Ecto neural progenitor cell (in vitro differentiated cells): ENCODE data around the gene FBXW5.

Experiments
- DNase-seq: peaks from one replicate; pipeline ENCODE4 v3.0.0-alpha.2; 2018; ENCODE audit warnings: low spot score

FBXW5 gene, protein sequence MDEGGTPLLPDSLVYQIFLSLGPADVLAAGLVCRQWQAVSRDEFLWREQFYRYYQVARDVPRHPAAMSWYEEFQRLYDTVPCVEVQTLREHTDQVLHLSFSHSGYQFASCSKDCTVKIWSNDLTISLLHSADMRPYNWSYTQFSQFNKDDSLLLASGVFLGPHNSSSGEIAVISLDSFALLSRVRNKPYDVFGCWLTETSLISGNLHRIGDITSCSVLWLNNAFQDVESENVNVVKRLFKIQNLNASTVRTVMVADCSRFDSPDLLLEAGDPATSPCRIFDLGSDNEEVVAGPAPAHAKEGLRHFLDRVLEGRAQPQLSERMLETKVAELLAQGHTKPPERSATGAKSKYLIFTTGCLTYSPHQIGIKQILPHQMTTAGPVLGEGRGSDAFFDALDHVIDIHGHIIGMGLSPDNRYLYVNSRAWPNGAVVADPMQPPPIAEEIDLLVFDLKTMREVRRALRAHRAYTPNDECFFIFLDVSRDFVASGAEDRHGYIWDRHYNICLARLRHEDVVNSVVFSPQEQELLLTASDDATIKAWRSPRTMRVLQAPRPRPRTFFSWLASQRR

DNA sequence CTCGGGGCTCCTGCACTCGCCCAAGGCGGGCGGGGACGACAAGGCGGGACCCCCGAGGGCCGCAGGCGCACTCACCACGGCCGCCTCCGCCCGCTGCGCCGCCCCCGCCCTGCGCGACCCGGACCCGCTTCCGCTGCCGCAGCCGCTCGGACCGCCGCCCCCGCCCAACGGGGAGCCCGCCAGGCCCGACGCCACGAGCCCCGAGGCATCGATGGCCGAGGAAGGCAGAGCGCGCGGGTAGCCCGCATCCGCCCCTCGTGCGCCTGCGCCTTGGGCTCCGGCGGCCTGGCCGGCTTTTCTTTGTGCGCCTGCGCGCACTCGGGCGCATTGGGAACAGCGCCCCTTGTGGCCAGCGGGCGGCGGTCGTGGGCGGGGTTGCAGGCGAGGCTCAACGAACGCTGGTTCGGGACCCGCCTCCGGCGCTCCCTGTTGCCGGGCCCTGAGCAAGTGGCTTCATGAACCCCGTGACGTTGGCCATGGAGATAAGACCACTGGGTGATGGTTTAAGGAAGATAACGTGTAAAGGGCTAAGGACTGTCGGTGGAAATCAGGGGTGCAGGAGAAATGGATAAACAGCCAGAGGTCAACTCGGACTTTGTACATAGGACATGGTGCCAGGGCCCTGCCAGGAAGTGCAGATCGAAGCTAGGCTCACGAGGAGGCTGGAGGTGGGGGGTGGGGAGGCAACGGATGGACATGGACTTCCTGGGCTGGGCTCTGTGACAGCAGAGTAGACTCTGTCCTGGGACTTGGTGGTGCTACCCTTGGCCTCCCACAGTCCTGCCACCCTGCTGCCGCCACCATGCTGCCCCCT lies at the start of gene FBXW5, which contains the start of gene C8G:
FBXW5 (minus strand) TSS at position 220 of the 814 bp plus-strand sequence. CDS start 655 bp downstream, outside the sequence.
C8G (plus strand) TSS at position 725 of the 814 bp plus-strand sequence; CDS start at position 803, 78 bp downstream.
- DNase-seq, result peak; percentile 97

DNA sequence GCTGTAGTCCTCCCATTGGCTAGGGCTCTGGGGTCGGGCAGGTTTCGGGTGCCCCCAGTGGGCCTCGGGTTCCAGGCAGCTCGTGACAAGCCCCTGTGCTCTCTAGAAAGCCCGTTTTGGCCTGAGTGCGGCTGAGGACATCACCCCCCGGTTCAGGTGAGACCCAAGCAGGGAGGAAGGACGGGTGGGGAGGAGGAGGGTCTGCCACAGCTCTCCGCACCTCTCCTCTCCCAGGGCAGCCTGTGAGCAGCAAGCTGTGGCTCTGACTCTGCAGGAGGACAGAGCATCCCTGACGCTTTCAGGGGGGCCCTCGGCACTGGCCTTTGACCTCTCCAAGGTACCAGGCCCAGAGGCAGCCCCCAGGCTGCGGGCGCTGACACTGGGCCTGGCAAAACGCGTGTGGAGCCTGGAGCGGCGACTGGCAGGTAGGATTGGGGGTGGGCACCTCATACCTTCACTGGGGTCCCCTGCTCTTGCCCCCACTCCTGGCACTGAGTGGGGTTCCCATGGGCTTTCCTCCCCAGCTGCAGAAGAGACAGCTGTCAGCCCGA lies 48.4 kb upstream of the FBXW5 start:
- DNase-seq, result no peak

DNA sequence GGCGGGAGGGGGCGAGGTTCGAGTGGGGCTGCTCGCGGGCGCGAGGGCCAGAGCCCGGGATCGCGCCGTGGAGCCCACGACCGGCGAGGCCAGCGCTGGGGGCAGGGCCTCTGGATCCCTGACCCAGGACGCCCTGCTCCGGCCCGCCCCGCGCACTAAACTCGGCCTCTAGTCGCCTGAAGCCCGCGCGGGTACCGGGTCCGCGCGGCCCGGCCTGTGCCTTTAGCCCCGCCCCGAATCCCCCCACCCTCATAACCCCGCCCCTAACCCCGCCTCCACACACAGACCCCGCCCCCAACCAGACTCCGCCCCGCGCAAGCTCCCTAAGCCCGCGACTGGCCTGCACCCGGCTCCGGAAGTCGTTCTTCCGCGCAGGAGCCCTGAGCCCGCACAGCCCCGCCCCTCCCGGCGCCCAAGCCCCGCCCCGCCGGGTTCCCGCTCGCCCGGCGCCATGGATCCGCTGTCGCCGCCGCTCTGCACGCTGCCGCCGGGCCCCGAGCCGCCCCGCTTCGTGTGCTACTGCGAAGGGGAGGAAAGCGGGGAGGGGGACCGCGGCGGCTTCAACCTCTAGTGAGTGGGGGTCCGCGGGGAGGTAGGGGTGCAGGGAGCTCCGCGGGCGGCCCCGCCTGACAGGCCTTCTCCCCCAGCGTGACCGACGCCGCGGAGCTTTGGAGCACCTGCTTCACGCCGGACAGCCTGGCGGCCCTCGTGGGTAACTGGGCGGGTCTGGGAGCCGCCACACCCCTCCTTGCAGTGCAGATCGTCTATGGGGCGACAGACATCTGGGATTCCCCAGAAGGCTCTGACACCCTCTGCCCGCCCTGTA lies 47.7 kb upstream of the FBXW5 start, which contains the start of gene PAXX:
PAXX (plus strand) TSS at position 430 of the 826 bp plus-strand sequence; CDS start at position 452, 22 bp downstream.
- DNase-seq, result peak; percentile 94

DNA sequence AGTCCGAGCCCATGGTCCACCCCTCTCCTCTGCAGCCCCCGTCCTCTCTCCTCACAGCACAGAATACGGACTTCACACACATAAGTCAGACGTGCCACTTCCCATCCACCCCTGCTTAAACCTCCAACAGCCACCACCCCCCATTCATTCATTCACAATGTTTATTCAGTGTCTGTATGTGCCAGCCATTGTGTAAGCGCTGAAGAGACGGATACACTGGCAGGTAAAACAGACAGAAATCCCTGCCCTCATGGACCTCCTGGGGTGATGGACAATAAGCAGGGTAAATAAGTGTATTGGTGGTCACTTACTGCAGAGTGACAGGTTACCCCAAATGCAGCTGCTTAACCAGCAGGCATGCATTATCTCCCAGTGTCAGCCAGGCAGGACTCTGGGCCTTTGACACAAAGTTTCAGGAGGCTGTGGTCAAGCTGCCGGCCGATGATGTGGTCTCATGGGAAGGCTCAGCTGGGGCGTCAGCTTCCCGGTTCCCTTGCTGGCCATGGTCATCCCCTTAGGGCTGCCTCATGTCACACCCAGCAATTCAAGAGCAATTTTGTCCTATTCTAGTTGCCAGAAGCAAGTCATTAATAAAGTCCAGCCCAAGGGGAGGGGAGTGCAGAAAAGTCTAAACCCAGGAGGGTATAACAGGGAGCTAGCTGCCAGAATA lies 45.8 kb upstream of the FBXW5 start:
- DNase-seq, result no peak

DNA sequence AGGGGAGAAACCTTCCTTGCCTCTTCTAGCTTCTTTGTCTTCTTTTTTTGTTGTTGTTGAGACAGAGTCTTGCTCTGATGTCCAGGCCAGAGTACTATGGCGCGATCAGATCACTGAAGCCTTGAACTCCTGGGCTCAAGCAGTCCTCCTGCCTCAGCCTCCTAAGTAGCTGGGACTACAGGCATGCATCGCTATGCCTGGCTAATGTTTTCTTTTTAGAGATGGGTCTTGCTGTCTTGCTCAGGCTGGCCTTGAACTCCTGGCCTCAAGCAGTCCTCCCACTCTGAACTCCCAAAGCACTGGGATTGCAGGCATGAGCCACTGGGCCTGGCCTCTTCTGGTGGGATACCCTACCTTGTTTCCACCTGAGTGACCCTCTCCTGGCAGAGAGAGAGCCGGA lies 44.3 kb upstream of the FBXW5 start:
- DNase-seq, result no peak

DNA sequence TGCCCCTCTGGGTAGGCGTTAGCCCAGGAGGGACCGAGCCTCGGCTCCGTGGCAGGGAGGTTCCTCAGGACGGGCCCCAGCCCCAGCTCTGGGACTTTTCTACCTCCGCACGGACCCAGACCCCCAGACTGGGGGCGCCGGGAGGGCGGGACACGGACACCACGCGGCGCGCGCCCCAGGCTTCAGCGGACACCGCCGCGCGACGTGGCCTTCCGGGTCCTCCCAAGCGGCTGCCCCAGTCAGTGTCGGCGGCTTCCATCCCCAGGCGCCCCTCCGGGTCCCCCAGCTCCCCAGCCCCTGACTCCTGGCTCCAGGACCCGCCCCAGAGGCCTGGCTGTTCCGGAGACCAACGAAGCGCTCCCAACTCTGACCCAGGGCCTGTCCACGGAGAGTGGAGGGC lies 41.3 kb upstream of the FBXW5 start:
- DNase-seq, result no peak

DNA sequence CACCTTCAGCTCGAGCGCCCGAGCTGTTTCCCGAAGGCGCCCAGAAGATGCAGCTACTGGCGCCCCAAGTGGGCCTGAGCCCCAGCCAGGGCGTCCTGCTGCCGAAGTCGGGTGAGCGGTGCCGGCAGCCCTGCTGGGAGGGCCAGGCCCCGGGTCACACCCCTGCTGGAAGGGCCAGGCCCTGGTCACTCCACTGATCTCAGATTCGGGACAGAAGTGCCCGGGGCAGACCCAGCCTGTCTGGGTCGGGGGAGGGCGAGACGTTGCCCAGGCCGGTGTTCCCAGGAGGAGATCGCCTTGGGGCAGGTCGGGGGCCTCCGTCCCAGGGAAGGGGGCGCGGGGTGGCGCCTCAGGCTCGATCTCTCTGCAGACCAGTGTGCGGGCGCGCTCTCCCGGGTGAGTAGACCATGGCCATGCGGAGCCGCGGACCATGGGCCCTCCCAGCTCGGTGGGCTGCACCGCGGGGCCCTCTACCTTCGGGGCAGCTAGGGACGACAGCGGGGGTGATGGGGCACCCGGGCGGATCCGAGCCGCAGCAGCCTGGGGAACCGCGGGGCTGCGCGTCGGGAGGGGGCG lies 40.6 kb upstream of the FBXW5 start:
- DNase-seq, result no peak

DNA sequence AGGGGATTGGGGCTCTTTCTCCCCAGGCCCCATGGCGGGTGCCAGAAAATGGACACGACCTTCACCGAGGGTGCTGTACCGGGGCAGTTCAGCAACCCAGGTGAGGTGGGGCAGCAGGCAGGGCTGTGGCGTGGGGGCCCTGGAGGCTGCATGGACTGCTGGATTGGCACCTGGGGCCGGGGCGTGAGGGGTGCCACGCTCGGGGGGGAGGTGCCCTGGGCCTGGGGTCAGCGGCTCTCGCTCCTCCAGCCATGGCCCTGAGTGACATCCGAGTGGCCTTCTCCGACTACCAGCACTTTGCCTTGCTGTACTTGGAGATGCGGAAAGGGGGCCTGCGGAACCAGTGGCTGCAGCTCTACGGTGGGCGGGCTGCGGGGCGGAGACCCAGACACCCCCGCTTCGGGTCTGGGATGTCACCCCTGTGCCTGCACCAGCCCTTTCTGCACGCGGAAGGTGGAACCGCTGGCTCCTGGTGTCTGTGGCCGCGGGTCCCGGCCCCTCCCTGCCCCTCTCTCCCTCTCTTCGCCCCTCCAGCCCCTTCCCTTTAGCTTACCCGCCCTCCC lies 40.0 kb upstream of the FBXW5 start:
- DNase-seq, result no peak

DNA sequence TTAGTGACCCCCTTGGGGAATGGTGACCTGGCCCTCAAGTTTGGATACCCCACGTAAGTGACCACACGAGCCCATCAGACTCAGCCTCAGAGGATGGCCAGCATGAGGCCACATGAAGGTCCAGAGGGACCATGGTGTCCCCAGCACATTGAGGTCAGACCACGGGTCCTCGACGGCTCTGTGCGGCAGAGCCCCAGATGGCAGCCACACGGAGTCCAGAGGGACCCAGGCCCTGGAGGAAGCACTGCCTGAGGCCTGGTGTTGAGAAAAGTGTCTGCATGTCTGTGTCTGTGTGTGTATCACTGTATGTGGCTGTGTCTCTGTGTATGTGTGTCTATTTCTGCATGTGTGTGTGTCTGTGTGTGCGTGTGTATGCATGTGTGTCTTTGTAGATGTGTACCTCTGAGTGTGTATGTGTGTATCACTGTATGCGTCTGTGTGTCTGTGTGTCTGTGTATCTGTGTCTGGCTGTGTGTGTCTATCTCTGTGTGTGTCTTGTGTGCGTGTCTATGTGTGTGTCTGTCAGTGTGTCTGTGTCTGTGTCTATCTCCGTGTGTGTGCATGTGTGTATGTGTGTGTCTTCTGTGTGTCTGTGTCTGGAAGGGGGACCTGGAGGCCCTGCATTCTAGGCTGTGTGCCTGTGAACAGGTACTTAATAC lies 39.2 kb upstream of the FBXW5 start:
- DNase-seq, result no peak

DNA sequence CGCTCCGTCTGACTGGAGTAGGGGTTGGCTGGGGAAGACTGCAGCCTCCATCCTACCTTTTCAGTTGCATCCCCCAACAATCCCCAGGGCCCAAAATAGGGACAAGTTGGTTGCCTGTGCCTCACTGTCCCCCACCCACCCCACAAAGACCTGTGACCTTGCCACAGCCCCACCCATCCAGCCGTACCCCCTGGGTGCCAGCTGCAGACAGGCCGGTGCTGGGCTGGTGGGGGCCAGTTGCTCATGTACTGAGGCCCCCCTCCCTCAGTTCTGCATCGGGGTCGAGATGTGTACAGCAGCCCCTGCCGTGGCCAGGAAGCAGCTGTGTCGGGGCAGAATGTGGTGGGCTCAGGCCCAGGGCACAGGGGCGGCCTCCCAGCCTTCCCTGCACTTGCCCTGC lies 38.6 kb upstream of the FBXW5 start:
- DNase-seq, result no peak

DNA sequence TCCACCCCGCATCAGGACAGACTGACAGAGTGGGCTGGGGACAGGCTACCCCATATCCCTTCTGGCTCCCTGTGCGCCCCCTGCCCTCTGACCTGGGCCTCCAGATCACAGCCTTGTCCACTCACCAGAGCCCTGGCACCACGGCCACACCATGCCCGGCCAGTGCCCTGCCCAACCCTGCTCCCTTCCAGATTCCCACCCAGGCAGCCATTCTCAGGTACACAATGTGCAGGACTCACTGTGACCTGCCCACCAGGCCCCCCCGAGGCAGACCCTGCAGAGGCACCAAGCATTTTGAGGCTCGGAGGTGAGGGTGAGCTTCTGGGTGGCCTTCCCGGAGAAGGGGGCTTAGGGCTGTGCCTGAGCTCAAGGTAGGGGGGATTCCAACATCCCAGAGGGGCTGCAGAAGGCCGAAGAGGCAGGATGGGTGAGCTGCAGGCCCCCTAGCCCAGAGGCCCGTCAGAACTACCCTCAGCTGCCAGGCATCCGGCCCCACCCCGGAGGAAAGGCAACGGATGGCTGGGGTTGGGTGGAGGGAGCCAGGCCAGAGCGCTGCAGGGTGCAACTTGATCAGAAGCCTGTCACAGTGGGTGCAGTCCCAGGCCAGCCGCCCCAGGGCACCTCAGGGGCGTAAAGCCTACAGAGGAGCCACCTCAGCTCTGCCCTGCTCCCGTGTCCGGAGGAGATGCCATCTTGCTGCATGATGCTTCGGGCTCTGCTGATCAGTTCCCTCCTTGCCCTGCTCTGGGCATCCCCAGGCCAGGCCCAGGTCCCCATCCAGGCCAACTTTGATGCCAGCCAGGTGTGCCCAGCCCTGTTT lies 37.9 kb upstream of the FBXW5 start, which contains the start of gene LCNL1:
LCNL1 (plus strand) TSS at position 762 of the 820 bp plus-strand sequence. CDS start 594 bp downstream, outside the sequence.
- DNase-seq, result no peak

DNA sequence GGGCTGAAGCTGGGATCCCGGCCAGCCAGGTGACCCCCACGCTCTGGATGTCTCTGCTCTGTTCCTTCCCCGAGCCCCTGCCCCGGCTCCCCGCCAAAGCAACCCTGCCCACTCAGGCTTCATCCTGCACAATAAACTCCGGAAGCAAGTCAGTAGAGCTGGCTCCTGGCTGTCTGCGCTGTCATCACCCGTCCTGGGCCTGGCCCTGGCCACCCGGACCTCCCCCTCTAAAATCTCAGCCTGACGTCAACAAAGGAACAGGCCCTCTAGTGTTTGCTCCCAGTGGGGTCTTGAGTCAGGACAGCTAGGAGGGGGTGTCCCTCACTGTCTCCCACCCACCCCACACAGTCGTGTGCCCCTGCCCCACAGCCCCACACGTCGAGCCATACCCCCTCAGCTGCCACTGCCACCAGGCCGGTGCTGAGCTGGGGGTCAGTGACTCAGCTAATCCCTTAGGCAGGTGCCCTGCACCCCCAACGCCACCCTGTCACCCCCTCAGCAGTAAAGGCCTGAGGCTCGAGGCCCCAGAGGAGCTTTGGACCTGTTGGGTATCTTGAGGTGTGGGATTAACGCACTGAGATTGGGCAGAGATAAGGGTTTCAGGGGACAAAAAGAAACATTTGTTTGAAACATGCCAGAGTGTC lies 37.2 kb upstream of the FBXW5 start:
- no peak for DNase-seq

DNA sequence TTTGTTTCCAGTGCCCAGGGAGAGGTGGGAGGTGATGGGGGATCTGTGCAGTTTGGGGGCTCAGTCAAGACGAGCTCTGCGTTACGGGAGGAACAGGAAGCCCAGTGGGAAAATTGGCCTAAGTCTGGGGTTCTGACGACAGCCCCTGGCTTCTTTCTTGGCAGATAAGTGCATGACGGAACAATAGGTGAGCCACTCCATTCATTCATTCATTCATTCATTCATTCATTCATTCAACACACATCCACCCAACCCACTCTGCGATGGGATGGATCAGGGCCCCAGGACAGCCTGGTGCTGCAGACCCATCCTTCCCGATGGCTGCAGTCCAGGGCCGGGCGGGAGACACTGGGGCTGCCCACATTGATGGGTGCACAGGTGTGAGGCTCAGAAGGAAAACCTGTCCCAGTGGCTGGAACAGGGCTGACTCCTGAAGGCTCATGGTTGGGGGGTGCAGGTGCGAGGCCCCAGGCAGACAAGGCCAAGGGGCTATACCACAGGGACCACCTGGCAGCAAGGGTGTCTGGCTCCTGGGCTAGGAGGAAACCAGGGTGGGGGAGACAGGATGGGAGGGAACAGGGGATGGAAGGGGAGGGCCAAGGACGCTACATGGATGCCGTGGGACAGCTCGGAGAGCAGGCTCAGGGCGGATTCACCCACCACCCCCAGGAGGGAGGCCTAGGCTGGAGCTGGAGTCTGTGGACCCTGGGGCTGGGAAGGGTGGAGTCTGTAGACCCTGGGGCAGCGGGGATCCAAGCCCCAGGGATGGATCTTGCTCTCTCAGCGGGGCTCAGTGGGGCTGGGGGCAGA lies 36.3 kb upstream of the FBXW5 start:
- no peak for DNase-seq

DNA sequence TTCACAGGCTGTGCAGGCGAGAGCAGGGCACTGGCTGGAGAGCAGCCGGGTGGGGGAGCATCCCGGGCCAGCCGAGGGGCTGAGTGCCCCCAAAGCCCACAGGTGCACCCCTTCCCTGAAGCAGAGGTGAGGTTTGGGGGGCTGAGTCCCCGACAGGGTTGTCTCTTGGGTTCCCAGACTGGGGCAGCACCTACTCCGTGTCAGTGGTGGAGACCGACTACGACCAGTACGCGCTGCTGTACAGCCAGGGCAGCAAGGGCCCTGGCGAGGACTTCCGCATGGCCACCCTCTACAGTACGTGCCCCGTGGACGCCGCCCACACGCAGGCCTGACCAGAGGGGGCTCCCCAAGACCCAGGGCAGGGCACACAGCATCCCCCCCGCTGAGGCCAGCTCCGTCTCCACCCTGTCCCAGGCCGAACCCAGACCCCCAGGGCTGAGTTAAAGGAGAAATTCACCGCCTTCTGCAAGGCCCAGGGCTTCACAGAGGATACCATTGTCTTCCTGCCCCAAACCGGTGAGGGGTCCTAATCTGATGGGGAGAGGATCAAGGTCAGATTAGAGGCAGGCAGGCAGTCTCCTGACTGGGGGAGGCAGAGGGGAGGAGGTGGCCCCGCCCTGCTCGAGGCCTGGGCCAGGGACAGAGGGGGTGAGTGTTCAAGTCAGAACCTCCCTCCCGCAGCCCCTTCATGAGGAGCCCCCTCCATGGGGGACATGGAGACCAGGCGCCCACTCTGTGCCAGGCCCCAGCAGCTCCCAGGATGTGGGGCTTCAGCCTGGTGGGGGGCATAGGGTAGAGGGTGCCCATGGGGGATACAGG lies 35.4 kb upstream of the FBXW5 start:
- no peak for DNase-seq

DNA sequence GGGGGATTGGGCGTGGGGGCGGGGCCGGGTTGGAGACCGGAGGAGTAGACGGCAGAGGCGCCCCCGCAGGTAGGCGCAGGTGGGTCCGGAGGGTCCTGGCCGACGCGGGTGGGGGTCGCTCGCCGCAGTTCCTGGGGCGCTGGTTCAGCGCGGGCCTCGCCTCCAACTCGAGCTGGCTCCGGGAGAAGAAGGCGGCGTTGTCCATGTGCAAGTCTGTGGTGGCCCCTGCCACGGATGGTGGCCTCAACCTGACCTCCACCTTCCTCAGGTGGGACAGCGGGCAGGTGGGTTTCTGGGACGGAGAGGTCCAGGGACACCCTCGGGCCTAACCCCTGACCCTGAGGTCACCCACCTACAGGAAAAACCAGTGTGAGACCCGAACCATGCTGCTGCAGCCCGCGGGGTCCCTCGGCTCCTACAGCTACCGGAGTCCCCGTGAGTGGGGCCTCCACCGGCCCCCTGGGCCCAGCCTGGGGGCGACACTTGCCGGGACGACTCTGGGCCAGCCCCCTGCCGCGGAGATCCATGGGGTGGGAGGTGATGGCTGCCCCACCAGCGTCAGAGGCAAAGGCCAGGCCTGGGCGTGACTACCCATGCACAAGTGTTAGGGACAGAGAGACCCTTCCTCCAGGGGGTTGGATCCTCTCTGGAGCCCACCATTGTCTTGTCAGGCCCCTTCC lies 34.5 kb upstream of the FBXW5 start:
- DNase-seq, result no peak
